ENCODE data around the gene SPATA24.

Gene SPATA24

GRCh38 chr5:139394654-139395566, 9.0 kb downstream of the SPATA24 start, which contains the start of gene PROB1:
TSS of gene PROB1 (minus strand) at chr5:139395104. CDS start at chr5:139395081, 23 bp downstream.
- Histone ChIP-seq H3K4me1 (ENCODE audit: low read length) (peaks cover 18% of the 10 kb centered on the region), H3K27ac (ENCODE audit: low read length) (peak within 1 kb of the TSS; percentile 98; the same call in 1 of the 2 replicates), H3K4me3 (ENCODE audit: low read length) (peak within 1 kb of the TSS; percentile 74), H3K9me3 (replicated peaks; ENCODE audit: insufficient read depth, low read length) (no peaks in the 10 kb centered on the region), H2AFZ (ENCODE audit: low read length) (peak within 1 kb of the TSS; percentile 60), H3K36me3 (replicated peaks; ENCODE audit: insufficient read depth, low read length) (no peaks in the 10 kb centered on the region), H3F3A (ENCODE audit: insufficient read depth, low read length) (peaks cover 31% of the 10 kb centered on the region), H3K4me2 (ENCODE audit: low read depth, low read length) (peak within 1 kb of the TSS; percentile 98), H3K79me2 (ENCODE audit: low read length) (peaks cover 55% of the 10 kb centered on the region), H3K9me2 (replicated peaks; ENCODE audit: insufficient read depth, low read length) (no peaks in the 10 kb centered on the region), H3K27me3 (replicated peaks; ENCODE audit: insufficient read depth, low read length) (no peaks in the 10 kb centered on the region), H4K20me1 (ENCODE audit: insufficient read depth, low read length) (no peaks in the 10 kb centered on the region), H3K9ac (ENCODE audit: low read length) (peak within 1 kb of the TSS; percentile 96)
- no peak for DNase-seq
- TF ChIP-seq, protein P1, sequence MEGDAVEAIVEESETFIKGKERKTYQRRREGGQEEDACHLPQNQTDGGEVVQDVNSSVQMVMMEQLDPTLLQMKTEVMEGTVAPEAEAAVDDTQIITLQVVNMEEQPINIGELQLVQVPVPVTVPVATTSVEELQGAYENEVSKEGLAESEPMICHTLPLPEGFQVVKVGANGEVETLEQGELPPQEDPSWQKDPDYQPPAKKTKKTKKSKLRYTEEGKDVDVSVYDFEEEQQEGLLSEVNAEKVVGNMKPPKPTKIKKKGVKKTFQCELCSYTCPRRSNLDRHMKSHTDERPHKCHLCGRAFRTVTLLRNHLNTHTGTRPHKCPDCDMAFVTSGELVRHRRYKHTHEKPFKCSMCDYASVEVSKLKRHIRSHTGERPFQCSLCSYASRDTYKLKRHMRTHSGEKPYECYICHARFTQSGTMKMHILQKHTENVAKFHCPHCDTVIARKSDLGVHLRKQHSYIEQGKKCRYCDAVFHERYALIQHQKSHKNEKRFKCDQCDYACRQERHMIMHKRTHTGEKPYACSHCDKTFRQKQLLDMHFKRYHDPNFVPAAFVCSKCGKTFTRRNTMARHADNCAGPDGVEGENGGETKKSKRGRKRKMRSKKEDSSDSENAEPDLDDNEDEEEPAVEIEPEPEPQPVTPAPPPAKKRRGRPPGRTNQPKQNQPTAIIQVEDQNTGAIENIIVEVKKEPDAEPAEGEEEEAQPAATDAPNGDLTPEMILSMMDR (IDR thresholded peaks at IDR 0.05; ENCODE audit: low read length): no peak
- TF ChIP-seq EZH2 (optimal IDR thresholded peaks at IDR 0.05; ENCODE audit: low read depth, low read length) (no peak), EZH2phosphoT487 (IDR thresholded peaks at IDR 0.05; ENCODE audit: low read length) (no peak)

- no peaks in the 10 kb centered on the region for H4K20me1 ChIP-seq (ENCODE audit: insufficient read depth, low read length)
- no peaks in the 10 kb centered on the region for H3K27me3 ChIP-seq (replicated peaks; ENCODE audit: insufficient read depth, low read length)
- no peaks in the 10 kb centered on the region for H3K9me3 ChIP-seq (replicated peaks; ENCODE audit: insufficient read depth, low read length)
- H3K4me3 ChIP-seq (ENCODE audit: low read length): peak overlapping the region; percentile 74
- no peaks in the 10 kb centered on the region for H3K9me2 ChIP-seq (replicated peaks; ENCODE audit: insufficient read depth, low read length)
- no peak for TF ChIP-seq EZH2 (optimal IDR thresholded peaks at IDR 0.05; ENCODE audit: low read depth, low read length)
- TF ChIP-seq EZH2phosphoT487 (IDR thresholded peaks at IDR 0.05; ENCODE audit: low read length): no peak
- TF ChIP-seq, protein P1 (IDR thresholded peaks at IDR 0.05; ENCODE audit: low read length): peak; percentile 81
- no peaks in the 10 kb centered on the region for H3K36me3 ChIP-seq (replicated peaks; ENCODE audit: insufficient read depth, low read length)
- peak overlapping the region; percentile 98 for H3K4me2 ChIP-seq (ENCODE audit: low read depth, low read length)
- peaks cover 61% of the 10 kb centered on the region for H3K79me2 ChIP-seq (ENCODE audit: low read length)
- peaks cover 19% of the 10 kb centered on the region for H3K4me1 ChIP-seq (ENCODE audit: low read length)
- peaks cover 36% of the 10 kb centered on the region for H3F3A ChIP-seq (ENCODE audit: insufficient read depth, low read length)
- peak overlapping the region; percentile 60 for H2AFZ ChIP-seq (ENCODE audit: low read length)
- H3K27ac ChIP-seq (ENCODE audit: low read length): peak overlapping the region; percentile 98; the same call in 1 of the 2 replicates
- peak; percentile 82 for DNase-seq
- H3K9ac ChIP-seq (ENCODE audit: low read length): peak overlapping the region; percentile 96
These were observed 9.7 kb downstream of the SPATA24 start for GRCh38 chr5:139394123-139394653.

DNA sequence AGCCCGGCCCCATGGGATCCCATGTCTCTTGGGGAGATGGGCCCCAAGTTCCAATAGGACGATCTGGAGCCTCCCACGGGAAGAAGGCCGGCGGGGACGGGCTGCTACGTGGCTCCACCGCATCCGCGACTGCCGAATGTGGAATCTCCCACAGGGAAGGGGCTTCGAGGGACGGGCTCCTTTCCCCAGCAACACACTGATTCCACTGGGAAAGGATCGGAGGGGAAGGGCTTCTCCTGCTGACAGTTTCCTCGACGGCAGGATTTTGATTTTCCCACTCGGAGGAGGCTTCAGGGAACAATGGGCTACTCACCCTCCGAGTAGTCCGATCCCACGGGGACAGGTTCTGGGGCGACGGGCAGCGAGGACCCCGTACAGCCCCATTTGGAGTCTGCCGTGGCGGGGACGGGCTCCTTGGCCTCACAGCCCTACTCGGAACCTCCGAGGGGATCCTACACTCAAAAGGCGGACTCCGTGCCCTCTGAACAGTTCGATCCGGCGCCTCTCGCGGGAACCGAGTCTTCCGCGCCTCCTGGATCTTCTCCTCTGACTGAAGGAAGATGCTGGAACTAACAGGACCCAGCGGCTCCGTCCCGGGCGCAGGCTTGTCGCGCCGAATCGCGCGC, 10.3 kb downstream of the SPATA24 start:
- Histone ChIP-seq H3K4me1 (ENCODE audit: low read length) (peaks cover 19% of the 10 kb centered on the region), H3K27ac (ENCODE audit: low read length) (peak overlapping the region; percentile 98), H3K9ac (ENCODE audit: low read length) (peak overlapping the region; percentile 96), H3K9me3 (replicated peaks; ENCODE audit: insufficient read depth, low read length) (no peaks in the 10 kb centered on the region), H3K27me3 (replicated peaks; ENCODE audit: insufficient read depth, low read length) (no peaks in the 10 kb centered on the region), H3K9me2 (replicated peaks; ENCODE audit: insufficient read depth, low read length) (no peaks in the 10 kb centered on the region), H3K4me2 (ENCODE audit: low read depth, low read length) (peak overlapping the region; percentile 98), H3K36me3 (replicated peaks; ENCODE audit: insufficient read depth, low read length) (no peaks in the 10 kb centered on the region), H3K4me3 (ENCODE audit: low read length) (peak overlapping the region; percentile 74), H3K79me2 (ENCODE audit: low read length) (peaks cover 67% of the 10 kb centered on the region), H4K20me1 (ENCODE audit: insufficient read depth, low read length) (no peaks in the 10 kb centered on the region), H2AFZ (ENCODE audit: low read length) (peak overlapping the region; percentile 60), H3F3A (ENCODE audit: insufficient read depth, low read length) (peaks cover 42% of the 10 kb centered on the region)
- TF ChIP-seq, protein P1 (IDR thresholded peaks at IDR 0.05; ENCODE audit: low read length): no peak
- TF ChIP-seq EZH2 (optimal IDR thresholded peaks at IDR 0.05; ENCODE audit: low read depth, low read length): no peak
- TF ChIP-seq EZH2phosphoT487 (IDR thresholded peaks at IDR 0.05; ENCODE audit: low read length): no peak
- no peak for DNase-seq

All from MM.1S (cell line).